CD4-positive, alpha-beta T cell treated with Interferon alpha-2 for 1 hour (primary cell): ENCODE results near the gene PLXNB3.

Source experiments
- DNase-seq, 2 donors: peaks; one replicate each; pipeline ENCODE4 v3.0.0-alpha.2; 2020 to 2022

PLXNB3 gene

GRCh38 chrX:153774576-153775292 is 10.7 kb downstream of the PLXNB3 start:
- DNase-seq = no peak

DNA sequence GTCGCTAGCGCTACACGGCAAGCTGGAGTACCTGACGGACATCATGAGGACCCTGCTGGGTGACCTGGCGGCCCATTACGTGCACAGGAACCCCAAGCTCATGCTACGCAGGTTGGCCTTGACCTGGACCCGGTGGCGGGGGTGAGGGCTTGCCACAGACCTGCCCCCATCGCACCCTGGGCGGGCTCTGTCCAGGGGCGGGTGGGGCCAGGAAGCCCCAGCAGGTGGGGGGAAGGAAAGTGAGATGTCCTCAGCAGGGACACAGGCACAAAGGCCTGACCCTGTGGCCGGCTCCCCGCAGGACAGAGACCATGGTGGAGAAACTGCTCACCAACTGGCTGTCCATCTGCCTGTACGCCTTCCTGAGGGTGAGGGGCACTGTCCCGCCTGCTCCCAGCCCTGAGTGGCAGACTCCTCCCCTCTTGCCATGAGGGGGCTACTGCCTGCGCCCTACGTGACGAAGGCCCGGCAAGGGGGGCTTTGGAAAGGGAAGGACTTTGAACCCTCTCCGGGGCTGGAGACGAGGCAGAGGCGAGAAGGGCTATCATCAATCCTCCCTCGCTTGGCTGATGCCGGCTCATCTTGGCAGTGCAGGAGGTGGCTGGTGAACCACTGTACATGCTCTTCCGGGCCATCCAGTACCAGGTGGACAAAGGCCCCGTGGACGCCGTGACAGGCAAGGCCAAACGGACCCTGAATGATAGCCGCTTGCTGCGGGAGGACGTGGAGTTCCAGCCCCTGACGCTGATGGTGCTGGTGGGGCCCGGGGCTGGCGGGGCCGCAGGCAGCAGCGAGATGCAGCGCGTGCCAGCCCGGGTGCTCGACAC is 11.5 kb downstream of the PLXNB3 start:
- no peak for DNase-seq

GRCh38 chrX:153776120-153776599 is 12.1 kb downstream of the PLXNB3 start:
- DNase-seq = no peak

DNA sequence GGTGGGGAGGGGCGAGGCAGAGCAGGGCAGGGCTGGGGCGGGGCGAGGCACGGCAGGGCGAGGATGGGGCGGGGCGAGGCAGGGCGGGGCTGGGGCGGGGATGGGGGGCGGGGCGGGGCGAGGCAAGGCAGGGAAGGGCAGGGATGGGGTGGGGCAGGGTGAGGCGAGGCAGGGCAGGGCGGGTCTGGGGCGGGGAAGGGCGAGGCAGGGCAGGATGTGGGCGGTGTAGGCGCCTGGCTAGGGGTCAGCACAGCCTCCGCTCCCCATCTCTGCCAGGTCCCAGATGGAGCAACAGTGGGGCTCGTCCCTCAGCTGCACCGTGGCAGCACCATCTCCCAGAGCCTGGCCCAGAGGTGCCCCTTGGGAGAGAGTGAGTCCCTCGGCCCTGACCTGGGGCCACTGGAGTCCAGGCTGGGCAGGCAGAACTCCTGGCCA is 12.6 kb downstream of the PLXNB3 start:
- no peak for DNase-seq

DNA sequence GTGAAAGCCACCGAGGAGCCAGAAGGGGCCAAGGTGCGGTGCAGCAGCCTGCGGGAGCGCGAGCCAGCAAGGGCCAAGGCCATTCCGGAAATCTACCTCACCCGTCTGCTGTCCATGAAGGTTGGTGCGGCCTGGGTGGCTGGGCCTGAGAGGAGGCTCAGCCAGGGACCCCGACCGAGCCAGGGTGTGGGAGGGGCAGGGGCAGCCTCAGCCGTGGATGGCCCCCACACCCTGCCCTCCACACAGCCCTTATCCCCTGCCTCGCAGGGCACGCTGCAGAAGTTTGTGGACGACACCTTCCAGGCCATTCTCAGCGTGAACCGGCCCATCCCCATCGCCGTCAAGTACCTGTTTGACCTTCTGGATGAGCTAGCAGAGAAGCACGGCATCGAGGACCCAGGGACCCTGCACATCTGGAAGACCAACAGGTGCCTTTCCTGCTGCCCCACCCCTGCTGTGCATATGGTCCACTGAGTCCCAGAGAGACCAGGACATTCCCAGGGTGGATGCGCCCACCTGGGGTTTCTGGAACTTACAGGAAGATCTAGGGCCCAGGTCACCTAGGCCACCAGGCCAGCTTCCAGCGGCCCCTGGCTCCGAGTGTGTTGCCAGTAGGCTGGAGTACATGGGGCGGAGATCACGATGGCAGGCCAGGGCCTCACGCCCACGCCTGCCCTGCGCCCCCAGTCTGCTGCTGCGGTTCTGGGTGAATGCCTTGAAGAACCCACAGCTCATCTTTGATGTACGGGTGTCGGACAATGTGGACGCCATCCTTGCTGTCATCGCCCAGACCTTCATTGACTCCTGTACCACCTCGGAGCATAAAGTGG is 13.4 kb downstream of the PLXNB3 start:
- no peak for DNase-seq

GRCh38 chrX:153778181-153778580 is 14.1 kb downstream of the PLXNB3 start:
- DNase-seq = no peak

DNA sequence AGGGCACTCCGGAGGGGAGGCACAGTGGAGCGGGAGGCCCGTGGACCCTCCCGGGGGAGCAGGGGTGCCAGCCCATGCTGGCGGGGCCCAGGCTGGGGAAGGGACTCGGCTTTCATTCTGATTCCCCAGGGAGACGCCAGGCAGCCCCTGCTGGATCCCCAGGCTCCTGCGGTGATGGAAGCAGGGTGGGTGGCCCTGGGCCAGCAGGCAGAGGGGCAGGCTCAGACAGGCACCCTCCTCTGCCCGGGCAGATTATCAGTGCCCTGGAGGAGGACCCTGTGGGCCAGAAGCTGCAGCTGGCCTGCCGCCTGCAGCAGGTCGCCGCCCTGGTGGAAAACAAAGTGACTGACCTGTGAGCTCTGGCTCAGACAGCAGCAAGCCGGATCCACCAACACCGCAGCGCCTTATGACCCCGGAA is 14.6 kb downstream of the PLXNB3 start:
- no peak for DNase-seq

GRCh38 chrX:153779891-153780677 is 16.0 kb downstream of the PLXNB3 start:
- no peak for DNase-seq

GRCh38 chrX:153780678-153781427 is 16.8 kb downstream of the PLXNB3 start, which contains the start of gene SRPK3:
Gene SRPK3 (plus strand): TSS chrX:153781041. CDS start chrX:153781087, 46 bp downstream.
- DNase-seq = no peak

DNA sequence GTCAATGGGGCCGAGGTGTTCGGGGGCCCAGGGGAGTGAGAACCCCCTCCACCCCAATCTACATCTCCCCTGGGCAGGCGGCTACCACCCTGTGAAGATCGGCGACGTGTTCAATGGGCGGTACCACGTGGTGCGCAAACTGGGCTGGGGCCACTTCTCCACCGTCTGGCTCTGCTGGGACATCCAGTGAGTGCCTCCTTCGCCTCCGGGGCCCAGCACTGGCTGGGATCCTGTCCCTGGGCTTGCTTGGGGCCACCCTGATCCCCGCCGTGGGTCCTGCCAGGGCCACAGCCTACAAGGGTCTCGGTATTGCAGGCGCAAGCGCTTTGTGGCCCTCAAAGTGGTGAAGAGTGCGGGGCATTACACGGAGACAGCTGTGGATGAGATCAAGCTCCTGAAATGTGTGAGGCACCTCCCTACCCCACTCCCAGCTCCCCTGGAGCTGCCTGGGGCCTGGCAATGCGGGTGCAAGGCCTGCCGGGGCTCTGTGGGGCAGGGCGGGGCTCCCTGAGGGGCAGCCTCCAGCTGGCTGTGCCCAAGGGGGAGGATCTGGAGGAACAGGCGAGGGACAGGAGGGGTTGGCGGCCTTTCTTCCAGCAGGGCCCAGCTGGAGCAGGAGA is 17.5 kb downstream of the PLXNB3 start:
- DNase-seq = no peak

GRCh38 chrX:153782313-153782712 is 18.3 kb downstream of the PLXNB3 start:
- DNase-seq = no peak

DNA sequence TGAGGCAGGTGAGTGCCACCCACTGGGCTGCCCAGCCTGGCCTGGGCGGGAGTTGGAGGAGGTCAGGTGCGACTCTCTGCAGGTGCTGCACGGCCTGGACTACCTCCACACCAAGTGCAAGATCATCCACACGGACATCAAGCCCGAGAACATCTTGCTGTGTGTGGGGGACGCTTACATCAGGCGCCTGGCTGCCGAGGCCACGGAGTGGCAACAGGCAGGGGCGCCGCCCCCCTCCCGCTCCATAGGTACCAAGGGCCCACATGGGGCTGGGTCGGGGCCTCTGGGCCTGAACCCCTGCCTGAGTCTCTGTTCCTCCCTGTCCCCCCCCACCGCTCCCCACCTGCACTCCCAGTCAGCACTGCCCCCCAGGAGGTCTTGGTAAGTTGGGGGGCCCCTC is 18.8 kb downstream of the PLXNB3 start:
- no peak for DNase-seq

GRCh38 chrX:153783378-153784013 is 19.4 kb downstream of the PLXNB3 start:
- no peak for DNase-seq

- no peak for DNase-seq
These were observed 20.4 kb downstream of the PLXNB3 start for GRCh38 chrX:153784325-153784967.

- no peak for DNase-seq
These were observed 22.6 kb downstream of the PLXNB3 start for GRCh38 chrX:153786669-153787068.

DNA sequence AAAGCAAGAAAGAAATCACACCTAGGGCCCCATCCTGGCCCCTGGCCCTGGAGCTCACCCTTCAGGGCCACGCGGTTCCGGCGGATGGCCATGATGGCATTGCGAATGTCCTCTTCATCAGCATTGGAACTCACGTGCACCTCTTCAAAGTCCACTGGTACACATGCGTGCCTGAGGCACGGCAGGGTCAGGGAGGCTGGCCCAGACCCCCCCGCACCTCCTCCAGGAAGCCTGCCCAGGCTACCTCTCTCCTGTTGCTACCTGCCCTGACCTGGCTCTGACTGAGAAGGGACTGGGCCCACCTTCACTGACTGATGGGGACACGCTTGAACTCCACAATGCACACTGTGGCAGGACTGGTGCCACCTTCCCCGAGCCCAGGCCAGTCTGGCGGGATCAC is 25.6 kb downstream of the PLXNB3 start:
- no peak for DNase-seq

- DNase-seq = no peak
These were observed 27.2 kb downstream of the PLXNB3 start for GRCh38 chrX:153791104-153791852.

DNA sequence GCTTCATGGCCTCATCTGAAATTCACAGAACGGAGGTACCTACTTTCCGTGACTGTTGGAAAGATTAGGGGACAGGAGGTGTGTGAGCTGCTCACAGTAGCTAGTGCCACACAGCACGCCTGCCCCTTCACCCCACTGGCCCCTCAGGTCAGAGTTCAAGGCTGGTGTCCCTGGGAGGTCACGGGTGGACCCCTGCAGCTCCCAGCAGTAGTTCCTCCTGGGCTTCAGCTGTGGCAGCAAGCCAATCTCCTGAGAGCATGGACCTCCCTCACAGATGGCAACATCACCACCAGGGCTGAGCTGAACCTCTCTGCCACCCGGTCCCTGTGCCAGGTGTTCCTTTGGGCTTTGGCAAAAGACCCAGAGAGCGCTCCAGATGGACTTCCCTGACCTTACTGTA is 28.3 kb downstream of the PLXNB3 start:
- DNase-seq = no peak

- no peak for DNase-seq
These were observed 29.2 kb downstream of the PLXNB3 start for GRCh38 chrX:153793291-153793690.
